22Rv1 (cell line): ENCODE data around the gene MPO.

Experiments
- CTCF ChIP-seq: fragments of 450-650 bp; IDR thresholded peaks from 2 replicates; pipeline ENCODE4 v1.5.1; 2017; ENCODE audit warnings: mild to moderate bottlenecking
- ZFX ChIP-seq: fragments of 450-650 bp; IDR thresholded peaks from 2 replicates; pipeline ENCODE4 v1.6.1; 2017; ENCODE audit warnings: antibody characterized with exemption, borderline replicate concordance

- TF ChIP-seq CTCF (no peak), ZFX (no peak)
Observed at GRCh38 chr17:58252141-58252540, 28.6 kb downstream of the MPO start.
